ENCODE measurements around the gene TANGO6. TPM values are rescaled to one million over a fixed set of nuclear protein-coding genes. Genes with fewer than 3 reads are reported as not detected.
"Not testable (repeated sequence)": the region's sequence is repeated elsewhere in the genome, so short reads cannot be mapped to it uniquely, and the experiment has no call there.

Gene TANGO6
- total and polyA plus RNA-seq, 10 of the 15 experiments (the other 5 are each of a cell fraction or from before 2014, with no cell fraction given): 1.1 to 20.6 (median 11.0) TPM

- Histone ChIP-seq H3K27ac (ENCODE audit: control insufficient read depth, insufficient read depth) (no peak overlapping the region), H3K9me3 (replicated peaks; ENCODE audit: control insufficient read depth, insufficient read depth, low read length) (no peaks in the 10 kb centered on the region), H4K20me1 (ENCODE audit: control insufficient read depth, insufficient read depth) (no peaks in the 10 kb centered on the region), H3K4me3 (no peak overlapping the region), H3K79me2 (ENCODE audit: control insufficient read depth, insufficient read depth, low read length) (no peaks in the 10 kb centered on the region), H3K36me3 (ENCODE audit: control insufficient read depth in 2 of 2, insufficient read depth in 2 of 2, low read length in 1 of 2) (no peaks in the 10 kb centered on the region), H3K4me1 (ENCODE audit: control insufficient read depth, insufficient read depth, low read length) (no peaks in the 10 kb centered on the region), H3K9ac (ENCODE audit: control insufficient read depth, insufficient read depth, low read length) (no peak overlapping the region), H2AFZ (ENCODE audit: control insufficient read depth, low read depth, low read length) (no peak overlapping the region), H3K4me2 (ENCODE audit: control insufficient read depth, insufficient read depth) (no peak overlapping the region), H3K27me3 (replicated peaks in 1 of 2; ENCODE audit: control insufficient read depth in 2 of 2, insufficient read depth in 2 of 2, low read length in 1 of 2) (no peaks in the 10 kb centered on the region)
- ChIA-PET POLR2A (interaction anchor here (0.5 kb wide), 1 partner anchor 102 kb away, joined by 3 read pairs; no protein-coding TSS in a partner anchor), CTCF (no interaction called here), RAD21 (ENCODE audit: unreplicated experiment) (interaction anchor here (0.7 kb wide), 1 partner anchor 529 kb away, joined by 3 read pairs; no protein-coding TSS in a partner anchor), SMC1A (ENCODE audit: uncharacterized antibody, unreplicated experiment) (no interaction called here)
- BruUV-seq (replicated peaks): no TSS peak
- WGBS (ENCODE audit: insufficient coverage, insufficient replicate concordance, low lambda C conversion rate, missing lambda C conversion rate): 89% methylated on average over 5 of the region's 5 CpGs
- in situ Hi-C loops (cut with MboI) (no loop called here), intact Hi-C loops (cut with micrococcal nuclease; ENCODE audit: unreplicated experiment) (loop anchor here (2.0 kb wide), 1 partner anchor 21 kb away; no protein-coding TSS in a partner anchor)
- ATAC-seq (no peak), FAIRE-seq (no peak), DNase-seq (ENCODE audit: low read depth, low spot score) (no peak)
- no peak for TF ChIP-seq CREM (IDR thresholded peaks at IDR 0.05; ENCODE audit: low read depth)
- TF ChIP-seq HDAC2 (IDR thresholded peaks at IDR 0.05): no peak
- no peak for TF ChIP-seq MEF2B (IDR thresholded peaks at IDR 0.05; ENCODE audit: partially characterized antibody, poor library complexity, severe bottlenecking)
- no peak for TF ChIP-seq SKIL (IDR thresholded peaks at IDR 0.05; ENCODE audit: low read depth, poor library complexity, severe bottlenecking)
- TF ChIP-seq E2F8 (IDR thresholded peaks at IDR 0.05; ENCODE audit: low read depth, partially characterized antibody): no peak
- TF ChIP-seq FOXK2 (IDR thresholded peaks at IDR 0.05): no peak
- TF ChIP-seq SUPT20H (IDR thresholded peaks at IDR 0.05; ENCODE audit: borderline replicate concordance, control insufficient read depth, low read depth, low read length): no peak
- TF ChIP-seq RELA (IDR thresholded peaks at IDR 0.05; ENCODE audit: borderline replicate concordance, partially characterized antibody): no peak
- TF ChIP-seq HCFC1 (IDR thresholded peaks at IDR 0.05; ENCODE audit: low read length): no peak
- no peak for TF ChIP-seq EZH2 (IDR thresholded peaks at IDR 0.05; ENCODE audit: borderline replicate concordance, control insufficient read depth, low read depth, low read length)
- TF ChIP-seq EGR1 (IDR thresholded peaks at IDR 0.05; ENCODE audit: borderline replicate concordance in 1 of 2, low read depth in 2 of 2, low read length in 2 of 2): no peak
- no peak for TF ChIP-seq CBFB (IDR thresholded peaks at IDR 0.05; ENCODE audit: low read depth)
These were observed 206.5 kb downstream of the TANGO6 start for GRCh38 chr16:69049603-69050375.

GRCh38 chr16:69051517-69051830, 208.1 kb downstream of the TANGO6 start:
- H3K4me1 ChIP-seq (ENCODE audit: control insufficient read depth, insufficient read depth, low read length); in situ Hi-C loops (cut with MboI); H3K4me3 ChIP-seq; H3K36me3 ChIP-seq (ENCODE audit: control insufficient read depth in 2 of 2, insufficient read depth in 2 of 2, low read length in 1 of 2); FAIRE-seq; H3K9me3 ChIP-seq (replicated peaks; ENCODE audit: control insufficient read depth, insufficient read depth, low read length); H3K4me2 ChIP-seq (ENCODE audit: control insufficient read depth, insufficient read depth); BruUV-seq (replicated peaks); H3K9ac ChIP-seq (ENCODE audit: control insufficient read depth, insufficient read depth, low read length); H3K79me2 ChIP-seq (ENCODE audit: control insufficient read depth, insufficient read depth, low read length); H4K20me1 ChIP-seq (ENCODE audit: control insufficient read depth, insufficient read depth); DNase-seq (ENCODE audit: low read depth, low spot score); H2AFZ ChIP-seq (ENCODE audit: control insufficient read depth, low read depth, low read length); intact Hi-C loops (cut with micrococcal nuclease; ENCODE audit: unreplicated experiment); RAD21 ChIA-PET (ENCODE audit: unreplicated experiment); H3K27me3 ChIP-seq (replicated peaks in 1 of 2; ENCODE audit: control insufficient read depth in 2 of 2, insufficient read depth in 2 of 2, low read length in 1 of 2); H3K27ac ChIP-seq (ENCODE audit: control insufficient read depth, insufficient read depth); POLR2A ChIA-PET; ATAC-seq: not testable (repeated sequence)
- ChIA-PET SMC1A (ENCODE audit: uncharacterized antibody, unreplicated experiment) (interaction anchor here (1.6 kb wide), 1 partner anchor 43 kb away, joined by 4 read pairs; no protein-coding TSS in a partner anchor), CTCF (interaction anchor here (1.0 kb wide), 1 partner anchor 22 kb away, joined by 3 read pairs; no protein-coding TSS in a partner anchor)
- 98% methylated on average over 3 of the region's 3 CpGs for WGBS (ENCODE audit: insufficient coverage, insufficient replicate concordance, low lambda C conversion rate, missing lambda C conversion rate)
